Body of pancreas (tissue), 4 donors: Measurements from ENCODE around the gene CASP3. TPM values are rescaled to one million over a fixed set of nuclear protein-coding genes. Genes with fewer than 3 reads are reported as not detected.

Experiments used
- ATAC-seq: fragments of 150-250 bp; one replicate; pipeline ENCODE4 v1.9.1; 2016
- DNase-seq, 4 donors: peaks; one replicate each; pipeline ENCODE4 v3.0.0-alpha.2; 2019
- H3K27ac ChIP-seq, 4 donors: fragments of 200-600 bp; sonication (generic); 1 replicate in 3 of 4; 2 replicates in 1 of 4; pipeline versions ENCODE4 v1.5.1 to v1.6.1; 2016 to 2019; ENCODE audit warnings: mild to moderate bottlenecking in 1 of 4, mixed read lengths in 1 of 4, moderate library complexity in 1 of 4
- H3K27me3 ChIP-seq, 2 donors: fragments of 200-600 bp; sonication (generic); one replicate each; pipeline ENCODE4 v1.6.0; 2016; ENCODE audit warnings: mild to moderate bottlenecking in 1 of 2
- H3K36me3 ChIP-seq, 2 donors: fragments of 200-600 bp; sonication (generic); replicated peaks in 1 of 2; 2 replicates each; pipeline ENCODE4 v1.5.1; 2016; ENCODE audit warnings: low read depth in 2 of 2; ENCODE audit not compliant: insufficient read depth in 1 of 2
- H3K4me1 ChIP-seq: fragments of 200-600 bp; sonication (generic); one replicate; pipeline ENCODE4 v1.6.0; 2016
- H3K4me3 ChIP-seq, 2 donors: fragments of 200-600 bp; sonication (generic); 1 replicate in 1 of 2; 2 replicates in 1 of 2; pipeline ENCODE4 v1.5.1; 2016 to 2019
- H3K9me3 ChIP-seq, 3 donors: fragments of 200-600 bp; sonication (generic); 1 replicate in 2 of 3; 2 replicates in 1 of 3; pipeline ENCODE4 v1.5.1; 2016
- CTCF ChIP-seq, 7 experiments: fragments of 450-650 bp in 4 of 7; fragments of 200-600 bp in 3 of 7; sonication (generic) in 3 of 7; IDR thresholded peaks; one replicate each; pipeline ENCODE4 v1.5.1; 2016 to 2019; ENCODE audit warnings: antibody characterized with exemption in 7 of 7
- POLR2A ChIP-seq, 3 donors: fragments of 450-650 bp; IDR thresholded peaks; one replicate each; pipeline ENCODE4 v1.6.1; 2016; ENCODE audit warnings: antibody characterized with exemption in 3 of 3, mild to moderate bottlenecking in 2 of 3
- WGBS, 2 donors: methylation state at CpG; one replicate each; pipeline ENCODE4 v1.1.5; 2017; 5-methylcytosine and 5-hydroxymethylcytosine counted together
- intact Hi-C: fragments of 100-400 bp; cut with DNase I; formaldehyde crosslinking; loops from one replicate; pipeline ENCODE4 v1.15.1; 2023
- total RNA-seq, 2 donors: library from RNA; depleted of rRNA; stranded (reverse); fragments of >200 nt; gene quantifications; one replicate each; pipeline ENCODE4 v1.1.0, GENCODE V29; 2016

Gene CASP3
- total RNA-seq, 2 donors from 2014 or later = 4.9 to 6.5 TPM

GRCh38 chr4:184588893-184589292 is 60.4 kb downstream of the CASP3 start:
- ATAC-seq = no peak
- H3K4me1 ChIP-seq = no peaks in the 10 kb centered on the region
- no peak overlapping the region for H3K27ac ChIP-seq
- no peaks in the 10 kb centered on the region for H3K9me3 ChIP-seq
- no peak for TF ChIP-seq CTCF (IDR thresholded peaks at IDR 0.05)
- TF ChIP-seq POLR2A (IDR thresholded peaks at IDR 0.05) = no peak
- H3K27me3 ChIP-seq = no peaks in the 10 kb centered on the region
- no peaks in the 10 kb centered on the region for H3K36me3 ChIP-seq
- 65 to 82% methylated on average over 8 of the region's 8 CpGs for WGBS, 2 donors
- H3K4me3 ChIP-seq = no peak overlapping the region
- DNase-seq = no peak
- intact Hi-C loops = no loop called here

- Histone ChIP-seq H3K27me3 (no peaks in the 10 kb centered on the region), H3K4me3 (no peak overlapping the region), H3K27ac (no peak overlapping the region), H3K36me3 (no peaks in the 10 kb centered on the region), H3K4me1 (no peaks in the 10 kb centered on the region), H3K9me3 (no peaks in the 10 kb centered on the region)
- ATAC-seq (no peak), DNase-seq (no peak)
- WGBS, 2 donors = 82 to 88% methylated on average over 3 of the region's 3 CpGs
- no peak for TF ChIP-seq CTCF (IDR thresholded peaks at IDR 0.05)
- no peak for TF ChIP-seq POLR2A (IDR thresholded peaks at IDR 0.05)
- intact Hi-C loops = no loop called here
These were observed 61.5 kb downstream of the CASP3 start for GRCh38 chr4:184587701-184588100.

- TF ChIP-seq CTCF (IDR thresholded peaks at IDR 0.05) (no peak), POLR2A (IDR thresholded peaks at IDR 0.05) (no peak)
- DNase-seq (no peak), ATAC-seq (no peak)
- Histone ChIP-seq H3K9me3 (no peaks in the 10 kb centered on the region), H3K27me3 (no peaks in the 10 kb centered on the region), H3K4me1 (no peaks in the 10 kb centered on the region), H3K4me3 (no peak overlapping the region), H3K36me3 (no peaks in the 10 kb centered on the region), H3K27ac (no peak overlapping the region)
- WGBS, 2 donors = 80 to 81% methylated on average over 5 of the region's 5 CpGs
- intact Hi-C loops = no loop called here
These were observed 62.0 kb downstream of the CASP3 start for GRCh38 chr4:184587221-184587620.

GRCh38 chr4:184583738-184584502 is 65.3 kb downstream of the CASP3 start:
- 70 to 76% methylated on average over 9 of the region's 9 CpGs for WGBS, 2 donors
- H3K27me3 ChIP-seq = no peaks in the 10 kb centered on the region

More at GRCh38 chr4:184583738-184584502, 65.3 kb downstream of the CASP3 start:
- Histone ChIP-seq H3K4me1 (no peaks in the 10 kb centered on the region), H3K4me3 (no peak overlapping the region), H3K9me3 (peaks cover 0 to 5% (median 0%) of the 10 kb centered on the region in 3 donors), H3K36me3 (no peaks in the 10 kb centered on the region), H3K27ac (no peak overlapping the region)
- no peak for DNase-seq
- intact Hi-C loops = no loop called here
- TF ChIP-seq POLR2A (IDR thresholded peaks at IDR 0.05) = no peak
- no peak for ATAC-seq

Other genes starting within 250 kb of the CASP3 start
- gene IRF2, start 174.9 kb downstream of the CASP3 start, total RNA-seq = 10 to 100 TPM; 12.5 to 14.5 TPM
- 10 to 100 TPM in 1 of 2 donors, 1 to 10 TPM in 1; 4.6 to 15.0 TPM for gene PRIMPOL, start 291 bp upstream of the CASP3 start, total RNA-seq
- gene CENPU, start 84.6 kb upstream of the CASP3 start, total RNA-seq = 1 to 10 TPM; 2.1 to 2.3 TPM
- gene ACSL1, start 176.5 kb upstream of the CASP3 start, total RNA-seq = 100 to 1,000 TPM in 1 of 2 donors, 10 to 100 TPM in 1; 36.6 to 193 TPM